Measurements from ENCODE around the gene CCDC158.
A peak's percentile ranks its signal among the peaks of the same experiment; 100 is the strongest.
"Not testable (repeated sequence)": the region's sequence is repeated elsewhere in the genome, so short reads cannot be mapped to it uniquely, and the experiment has no call there.

CCDC158 gene

DNA sequence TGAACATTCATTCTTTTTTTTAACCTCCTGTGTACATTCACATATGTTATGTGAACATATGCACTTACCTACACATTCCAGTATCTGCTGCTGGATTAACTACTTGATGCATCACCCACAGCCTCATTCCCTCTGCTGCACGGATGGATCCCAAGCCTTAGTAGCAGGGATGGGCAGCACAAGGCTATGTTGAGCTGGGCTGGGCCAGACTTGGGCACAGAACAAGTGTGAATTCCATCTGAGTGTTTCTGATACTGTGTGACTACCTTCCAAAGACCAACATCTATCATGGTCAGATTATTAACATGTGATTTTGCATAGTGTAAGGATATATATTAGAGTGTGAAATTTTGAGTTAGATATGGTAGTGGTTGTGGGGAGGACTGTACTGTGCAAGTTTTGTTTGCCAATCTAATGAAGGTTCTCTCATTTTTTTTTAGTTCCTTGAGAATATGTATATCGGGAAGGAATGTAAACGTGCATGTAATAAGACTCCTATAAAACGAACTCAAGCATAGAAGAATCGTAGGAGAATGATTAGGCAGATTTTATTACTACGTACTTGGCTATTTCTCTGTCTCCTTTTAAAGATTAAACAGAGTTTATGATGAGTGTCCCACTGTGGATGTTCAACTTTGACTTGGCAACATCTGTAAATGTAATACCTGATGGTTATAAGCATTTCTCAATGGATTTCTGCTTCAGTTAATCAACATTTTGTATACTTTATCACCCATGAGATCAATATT, 137.8 kb downstream of the CCDC158 start:
- no peak for DNase-seq (ENCODE audit: extremely low read depth in 1 of 2, low read depth in 1 of 2)

GRCh38 chr4:76281594-76281993, 139.3 kb downstream of the CCDC158 start:
- DNase-seq (ENCODE audit: extremely low read depth in 1 of 2, low read depth in 1 of 2) = not testable (repeated sequence)

- no peak for DNase-seq (ENCODE audit: extremely low read depth in 1 of 2, low read depth in 1 of 2)
Observed at GRCh38 chr4:76280488-76281441, 140.2 kb downstream of the CCDC158 start.

GRCh38 chr4:76279462-76279861, 141.5 kb downstream of the CCDC158 start:
- peak in 1 of 2 donors; percentile 2 for DNase-seq (ENCODE audit: extremely low read depth in 1 of 2, low read depth in 1 of 2)

- no peak for DNase-seq (ENCODE audit: extremely low read depth in 1 of 2, low read depth in 1 of 2)
Observed at GRCh38 chr4:76278583-76278982, 142.4 kb downstream of the CCDC158 start.

DNA sequence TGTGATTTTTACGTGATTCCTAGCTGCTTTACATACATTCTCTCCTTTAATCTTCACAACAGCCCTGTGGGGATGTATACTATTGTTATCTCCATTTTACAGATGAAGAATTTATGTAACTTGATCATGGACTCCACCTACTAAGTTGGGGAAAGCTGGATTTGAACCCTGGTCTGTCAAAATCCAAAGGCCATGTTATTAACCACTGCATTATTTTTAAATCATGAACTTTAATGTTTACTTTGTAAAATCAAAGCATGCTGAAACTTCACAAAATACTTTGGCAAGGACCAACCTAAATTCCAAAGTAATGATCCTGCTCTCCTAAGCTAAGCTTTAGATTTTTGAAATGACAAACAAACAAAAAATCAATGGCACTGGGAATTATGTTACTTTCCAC, 143.3 kb downstream of the CCDC158 start:
- DNase-seq (ENCODE audit: extremely low read depth in 1 of 2, low read depth in 1 of 2) = no peak

DNA sequence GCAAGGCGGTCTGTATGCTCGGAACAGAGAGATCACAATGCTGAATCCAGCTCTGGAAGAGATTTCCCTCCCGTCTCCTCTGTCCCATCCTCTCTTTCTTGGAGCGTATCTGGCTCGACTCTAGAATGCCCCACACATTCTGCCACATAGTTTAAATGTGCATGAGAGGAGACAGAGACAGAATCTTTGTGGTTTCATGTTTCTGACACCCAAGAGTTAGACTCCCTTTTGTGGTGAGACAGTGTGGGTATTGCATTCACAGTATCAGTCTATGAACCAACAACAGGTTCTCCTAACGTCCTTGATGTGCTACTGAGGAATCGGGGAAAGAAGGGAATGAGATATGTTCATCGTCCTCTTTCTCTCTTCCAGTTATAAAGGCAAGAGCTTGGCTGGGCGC, 144.1 kb downstream of the CCDC158 start:
- no peak for DNase-seq (ENCODE audit: extremely low read depth in 1 of 2, low read depth in 1 of 2)

DNA sequence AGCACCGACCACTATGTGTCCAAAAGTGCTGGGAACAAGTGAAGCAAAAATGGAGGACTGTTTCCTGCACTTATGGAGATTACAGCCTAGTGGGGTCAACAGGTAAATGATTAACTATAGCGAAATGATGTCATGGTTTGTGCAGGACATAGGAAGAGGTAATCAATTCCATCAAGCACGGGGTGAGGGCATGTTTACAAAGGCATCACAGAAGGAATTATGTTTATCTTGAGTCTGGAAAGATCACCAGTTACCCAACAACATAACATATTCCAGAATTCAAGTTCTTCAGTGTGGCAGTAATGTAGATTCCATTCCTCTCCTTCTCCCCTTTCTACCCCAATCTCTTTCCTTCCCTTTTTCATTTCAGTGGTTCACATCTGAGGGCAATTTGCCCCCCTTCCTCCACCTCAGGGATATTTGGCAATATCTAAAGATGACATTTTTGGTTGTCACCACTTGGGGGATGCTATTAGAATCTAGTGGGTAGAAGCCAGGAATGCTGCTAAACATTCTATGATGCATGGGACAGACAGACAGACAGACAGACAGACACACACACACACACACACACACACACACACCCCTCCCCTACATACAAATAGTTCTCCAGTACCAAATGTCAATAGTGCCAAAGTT, 145.3 kb downstream of the CCDC158 start:
- no peak for DNase-seq (ENCODE audit: extremely low read depth in 1 of 2, low read depth in 1 of 2)

DNA sequence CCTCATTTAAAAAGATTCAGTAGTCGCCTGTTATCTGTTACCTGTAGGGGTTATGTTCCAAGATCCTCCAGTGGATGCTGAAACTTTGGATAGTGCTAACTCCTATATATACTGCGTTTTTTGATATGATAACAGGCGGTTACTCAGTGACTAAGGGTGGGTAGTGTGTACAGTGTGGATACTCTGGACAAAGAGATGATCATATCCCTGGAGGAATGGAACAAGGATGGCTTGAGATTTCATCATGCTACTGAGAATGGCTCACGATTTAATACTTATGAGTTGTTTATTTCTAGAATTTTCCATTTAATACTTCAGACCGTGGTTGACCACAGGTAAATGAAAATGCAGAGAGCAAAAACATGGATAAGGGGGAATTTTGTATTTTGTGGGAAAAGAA, 147.9 kb downstream of the CCDC158 start:
- no peak for DNase-seq (ENCODE audit: extremely low read depth in 1 of 2, low read depth in 1 of 2)

- no peak for DNase-seq (ENCODE audit: extremely low read depth in 1 of 2, low read depth in 1 of 2)
Observed at GRCh38 chr4:76272582-76272981, 148.4 kb downstream of the CCDC158 start.

GRCh38 chr4:76272073-76272472, 148.9 kb downstream of the CCDC158 start:
- no peak for DNase-seq (ENCODE audit: extremely low read depth in 1 of 2, low read depth in 1 of 2)

DNA sequence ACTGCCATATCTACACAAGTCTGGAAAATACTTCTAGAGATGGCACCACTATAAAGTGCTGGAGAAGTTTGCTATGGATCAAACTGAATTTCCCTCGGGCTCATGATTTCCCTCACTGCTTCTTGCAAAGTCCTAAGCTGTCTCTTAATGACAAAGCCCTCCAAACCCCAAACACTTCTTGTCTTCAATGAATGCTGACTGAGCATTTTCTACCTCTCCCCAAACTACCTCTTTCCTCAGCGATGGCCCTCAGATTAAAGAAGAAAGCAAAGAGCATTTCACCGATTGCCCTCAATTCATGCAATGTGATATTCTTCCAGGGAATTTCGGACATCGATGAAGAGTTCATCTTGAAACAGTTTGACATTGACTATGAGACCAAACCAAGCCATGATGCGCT, 149.7 kb downstream of the CCDC158 start:
- no peak for DNase-seq (ENCODE audit: extremely low read depth in 1 of 2, low read depth in 1 of 2)

GRCh38 chr4:76270244-76271175, 150.4 kb downstream of the CCDC158 start:
- no peak for DNase-seq (ENCODE audit: extremely low read depth in 1 of 2, low read depth in 1 of 2)

DNA sequence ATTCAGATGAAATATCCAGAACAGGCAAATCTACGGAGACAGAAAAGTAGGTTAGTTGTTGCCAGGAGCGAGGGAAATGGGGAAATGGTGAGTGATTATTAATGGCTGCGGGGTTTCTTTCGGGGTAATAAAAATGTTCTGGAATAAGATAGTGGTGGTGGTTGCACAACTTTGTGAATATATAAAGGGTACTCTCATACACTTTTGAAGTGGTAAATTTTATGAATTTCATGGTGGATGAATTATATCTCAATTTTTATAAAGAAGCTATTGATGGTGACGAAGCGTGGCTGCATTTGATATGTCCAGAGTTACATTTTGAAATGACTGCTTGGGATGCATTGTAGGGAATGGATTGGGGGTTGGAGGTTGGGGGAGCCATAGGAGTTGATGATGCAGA, 153.1 kb downstream of the CCDC158 start:
- no peak for DNase-seq (ENCODE audit: extremely low read depth in 1 of 2, low read depth in 1 of 2)

DNA sequence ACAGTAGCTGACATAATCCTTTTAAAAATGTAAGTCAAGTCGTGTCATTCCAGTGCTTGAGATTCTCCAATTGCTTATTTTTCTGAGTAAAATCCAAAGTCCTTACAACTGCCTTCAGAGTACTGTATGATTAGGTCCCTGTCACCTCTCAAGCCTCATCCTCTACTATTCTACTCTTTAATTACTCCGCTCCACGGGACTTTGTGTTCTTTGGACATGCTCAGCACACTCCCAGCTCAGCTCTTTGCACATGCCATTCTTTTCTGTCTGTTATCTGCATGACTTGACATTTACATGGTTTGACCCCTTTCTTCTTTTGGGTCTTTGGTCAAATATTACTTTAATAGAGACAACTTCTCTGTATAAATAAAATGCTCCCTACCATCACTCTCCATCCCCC, 154.3 kb downstream of the CCDC158 start:
- DNase-seq (ENCODE audit: extremely low read depth in 1 of 2, low read depth in 1 of 2) = no peak

- DNase-seq (ENCODE audit: extremely low read depth in 1 of 2, low read depth in 1 of 2) = no peak
Observed at GRCh38 chr4:76265631-76266218, 155.2 kb downstream of the CCDC158 start.
